Adrenal gland (tissue), 5 donors: ENCODE data around the gene DGKG.

Experiments used
- CTCF ChIP-seq, 6 experiments: fragments of 450-650 bp in 4 of 6; fragments of 200-600 bp in 2 of 6; sonication (generic) in 1 of 6; IDR thresholded peaks; 1 replicate in 5 of 6; 2 replicates in 1 of 6; pipeline versions ENCODE4 v1.5.1 to v1.8.0; 2016 to 2021; ENCODE audit warnings: antibody characterized with exemption in 6 of 6, mild to moderate bottlenecking in 2 of 6, moderate library complexity in 1 of 6
- POLR2A ChIP-seq, 2 donors: fragments of 450-650 bp; IDR thresholded peaks; one replicate each; pipeline ENCODE4 v1.6.1; 2017; ENCODE audit warnings: antibody characterized with exemption in 2 of 2, mild to moderate bottlenecking in 2 of 2, moderate library complexity in 1 of 2
- donor health status: DM: no; HTN: no; CAD: no.

GRCh38 chr3:186200726-186201125 lies 161.3 kb downstream of the DGKG start:
- TF ChIP-seq CTCF (IDR thresholded peaks at IDR 0.05): no peak
- TF ChIP-seq POLR2A (IDR thresholded peaks at IDR 0.05): no peak
